ENCODE measurements around the gene RHOC. TPM values are rescaled to one million over a fixed set of nuclear protein-coding genes. Genes with fewer than 3 reads are reported as not detected.

The RHOC gene
- total and polyA plus RNA-seq, 2 experiments from 2014 or later = 65.4 to 76.7 TPM

GRCh38 chr1:112675728-112676381 lies 31.1 kb downstream of the RHOC start:
- peaks cover 17% of the 10 kb centered on the region; the same call in 2 of the 3 replicates for H3K36me3 Mint-ChIP-seq (ENCODE audit: low read depth)
- Histone ChIP-seq H3K79me2 (replicated peaks; ENCODE audit: insufficient read depth) (peaks cover 46% of the 10 kb centered on the region), H2AFZ (peak overlapping the region; percentile 40; the same call in 1 of the 2 replicates), H3K36me3 (ENCODE audit: insufficient read depth) (no peaks in the 10 kb centered on the region), H3K27ac (ENCODE audit: low read depth) (no peak overlapping the region), H3K4me3 (peak overlapping the region; percentile 71), H3F3A (replicated peaks; ENCODE audit: low read depth) (0 out of 2 replicates have a peak, but pooled peaks cover 4% of the 10 kb centered on the region), H3K9me2 (ENCODE audit: insufficient read depth) (no peaks in the 10 kb centered on the region), H3K4me1 (ENCODE audit: insufficient read depth) (peaks cover 41% of the 10 kb centered on the region), H4K20me1 (replicated peaks; ENCODE audit: insufficient read depth) (peaks cover 12% of the 10 kb centered on the region; the same call in 1 of the 2 replicates), H3K27me3 (ENCODE audit: insufficient read depth) (peaks cover 12% of the 10 kb centered on the region), H3K4me2 (peak overlapping the region; percentile 83)
- H3K27me3 Mint-ChIP-seq (ENCODE audit: insufficient read depth, low read depth, poor library complexity) = peaks cover 18% of the 10 kb centered on the region
- no peak for TF ChIP-seq ZNF462 (CRISPR knock-in tag; IDR thresholded peaks at IDR 0.05)
- TF ChIP-seq ZNF331 (CRISPR knock-in tag; IDR thresholded peaks at IDR 0.05; ENCODE audit: low read depth) = no peak
- no peak for TF ChIP-seq ZNF114 (CRISPR knock-in tag; IDR thresholded peaks at IDR 0.05)
- no peak for TF ChIP-seq POLR2AphosphoS5 (IDR thresholded peaks at IDR 0.05; ENCODE audit: low read depth)
- TF ChIP-seq EZH2 (IDR thresholded peaks at IDR 0.05; ENCODE audit: low read depth, unreplicated experiment) = no peak
- TF ChIP-seq JUNB (IDR thresholded peaks at IDR 0.05; ENCODE audit: unreplicated experiment) = no peak
- no peak for TF ChIP-seq ETS1 (IDR thresholded peaks at IDR 0.05)
- TF ChIP-seq, protein P1, sequence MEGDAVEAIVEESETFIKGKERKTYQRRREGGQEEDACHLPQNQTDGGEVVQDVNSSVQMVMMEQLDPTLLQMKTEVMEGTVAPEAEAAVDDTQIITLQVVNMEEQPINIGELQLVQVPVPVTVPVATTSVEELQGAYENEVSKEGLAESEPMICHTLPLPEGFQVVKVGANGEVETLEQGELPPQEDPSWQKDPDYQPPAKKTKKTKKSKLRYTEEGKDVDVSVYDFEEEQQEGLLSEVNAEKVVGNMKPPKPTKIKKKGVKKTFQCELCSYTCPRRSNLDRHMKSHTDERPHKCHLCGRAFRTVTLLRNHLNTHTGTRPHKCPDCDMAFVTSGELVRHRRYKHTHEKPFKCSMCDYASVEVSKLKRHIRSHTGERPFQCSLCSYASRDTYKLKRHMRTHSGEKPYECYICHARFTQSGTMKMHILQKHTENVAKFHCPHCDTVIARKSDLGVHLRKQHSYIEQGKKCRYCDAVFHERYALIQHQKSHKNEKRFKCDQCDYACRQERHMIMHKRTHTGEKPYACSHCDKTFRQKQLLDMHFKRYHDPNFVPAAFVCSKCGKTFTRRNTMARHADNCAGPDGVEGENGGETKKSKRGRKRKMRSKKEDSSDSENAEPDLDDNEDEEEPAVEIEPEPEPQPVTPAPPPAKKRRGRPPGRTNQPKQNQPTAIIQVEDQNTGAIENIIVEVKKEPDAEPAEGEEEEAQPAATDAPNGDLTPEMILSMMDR (conservative IDR thresholded peaks at IDR 0.05; ENCODE audit: low read depth in 2 of 2) = no peak
- H3K9me3 Mint-ChIP-seq = peaks cover 2% of the 10 kb centered on the region; the same call in 1 of the 3 replicates
- H3K4me1 Mint-ChIP-seq = peaks cover 49% of the 10 kb centered on the region
- no peak overlapping the region for H3K27ac Mint-ChIP-seq
- DNase-seq (ENCODE audit: low spot score) (no peak), ATAC-seq (no peak)
- peak overlapping the region; percentile 80 for H3K4me3 Mint-ChIP-seq

All from GM23338 (cell line).